Measurements from ENCODE around the gene TEAD1. TPM values are rescaled to one million over a fixed set of nuclear protein-coding genes. Genes with fewer than 3 reads are reported as not detected.
A peak's percentile ranks its signal among the peaks of the same experiment; 100 is the strongest.

The TEAD1 gene
- total and polyA plus RNA-seq, 9 of the 15 experiments (the other 6 are each of a cell fraction or from before 2014, with no cell fraction given): 1.7 to 17.7 (median 10.8) TPM

GRCh38 chr11:12768726-12769673 lies 94.8 kb downstream of the TEAD1 start (continued):
- TF ChIP-seq ARHGAP35 (IDR thresholded peaks at IDR 0.05; ENCODE audit: partially characterized antibody) (no peak), ZNF41 (CRISPR knock-in tag; conservative IDR thresholded peaks at IDR 0.05) (no peak), CTBP1 (IDR thresholded peaks at IDR 0.05; ENCODE audit: borderline replicate concordance) (peak; percentile 36; the same call in 1 of the 2 replicates), HMG20B (CRISPR knock-in tag; IDR thresholded peaks at IDR 0.05) (no peak), SIRT6 (IDR thresholded peaks at IDR 0.05; ENCODE audit: low read depth, low read length) (no peak), CREB3 (tag; conservative IDR thresholded peaks at IDR 0.05; ENCODE audit: low read depth) (no peak), ZNF717 (CRISPR knock-in tag; IDR thresholded peaks at IDR 0.05) (no peak), TFAM (CRISPR knock-in tag; conservative IDR thresholded peaks at IDR 0.05) (no peak), ZNF445 (CRISPR knock-in tag; IDR thresholded peaks at IDR 0.05; ENCODE audit: low read depth) (no peak), RBM25 (IDR thresholded peaks at IDR 0.05; ENCODE audit: low read depth, low read length, severe bottlenecking) (no peak), MAFK (IDR thresholded peaks at IDR 0.05; ENCODE audit: low read length) (peak; percentile 72), KDM1A (IDR thresholded peaks at IDR 0.05) (peak in 1 of 2 experiments; percentile 30; a peak in 1 of 4 replicates), MYBL2 (IDR thresholded peaks at IDR 0.05; ENCODE audit: low read depth) (no peak), MYBL2 (CRISPR knock-in tag; IDR thresholded peaks at IDR 0.05; ENCODE audit: borderline replicate concordance) (no peak), CBFB (CRISPR knock-in tag; IDR thresholded peaks at IDR 0.05) (no peak), RBM17 (IDR thresholded peaks at IDR 0.05; ENCODE audit: borderline replicate concordance, low read depth, low read length) (no peak)
- TF ChIP-seq, protein P1, sequence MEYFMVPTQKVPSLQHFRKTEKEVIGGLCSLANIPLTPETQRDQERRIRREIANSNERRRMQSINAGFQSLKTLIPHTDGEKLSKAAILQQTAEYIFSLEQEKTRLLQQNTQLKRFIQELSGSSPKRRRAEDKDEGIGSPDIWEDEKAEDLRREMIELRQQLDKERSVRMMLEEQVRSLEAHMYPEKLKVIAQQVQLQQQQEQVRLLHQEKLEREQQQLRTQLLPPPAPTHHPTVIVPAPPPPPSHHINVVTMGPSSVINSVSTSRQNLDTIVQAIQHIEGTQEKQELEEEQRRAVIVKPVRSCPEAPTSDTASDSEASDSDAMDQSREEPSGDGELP (CRISPR knock-in tag; IDR thresholded peaks at IDR 0.05; ENCODE audit: borderline replicate concordance): 0 out of 2 replicates have a peak, but pooled peaks have one; percentile 14
- TF ChIP-seq, protein P2, sequence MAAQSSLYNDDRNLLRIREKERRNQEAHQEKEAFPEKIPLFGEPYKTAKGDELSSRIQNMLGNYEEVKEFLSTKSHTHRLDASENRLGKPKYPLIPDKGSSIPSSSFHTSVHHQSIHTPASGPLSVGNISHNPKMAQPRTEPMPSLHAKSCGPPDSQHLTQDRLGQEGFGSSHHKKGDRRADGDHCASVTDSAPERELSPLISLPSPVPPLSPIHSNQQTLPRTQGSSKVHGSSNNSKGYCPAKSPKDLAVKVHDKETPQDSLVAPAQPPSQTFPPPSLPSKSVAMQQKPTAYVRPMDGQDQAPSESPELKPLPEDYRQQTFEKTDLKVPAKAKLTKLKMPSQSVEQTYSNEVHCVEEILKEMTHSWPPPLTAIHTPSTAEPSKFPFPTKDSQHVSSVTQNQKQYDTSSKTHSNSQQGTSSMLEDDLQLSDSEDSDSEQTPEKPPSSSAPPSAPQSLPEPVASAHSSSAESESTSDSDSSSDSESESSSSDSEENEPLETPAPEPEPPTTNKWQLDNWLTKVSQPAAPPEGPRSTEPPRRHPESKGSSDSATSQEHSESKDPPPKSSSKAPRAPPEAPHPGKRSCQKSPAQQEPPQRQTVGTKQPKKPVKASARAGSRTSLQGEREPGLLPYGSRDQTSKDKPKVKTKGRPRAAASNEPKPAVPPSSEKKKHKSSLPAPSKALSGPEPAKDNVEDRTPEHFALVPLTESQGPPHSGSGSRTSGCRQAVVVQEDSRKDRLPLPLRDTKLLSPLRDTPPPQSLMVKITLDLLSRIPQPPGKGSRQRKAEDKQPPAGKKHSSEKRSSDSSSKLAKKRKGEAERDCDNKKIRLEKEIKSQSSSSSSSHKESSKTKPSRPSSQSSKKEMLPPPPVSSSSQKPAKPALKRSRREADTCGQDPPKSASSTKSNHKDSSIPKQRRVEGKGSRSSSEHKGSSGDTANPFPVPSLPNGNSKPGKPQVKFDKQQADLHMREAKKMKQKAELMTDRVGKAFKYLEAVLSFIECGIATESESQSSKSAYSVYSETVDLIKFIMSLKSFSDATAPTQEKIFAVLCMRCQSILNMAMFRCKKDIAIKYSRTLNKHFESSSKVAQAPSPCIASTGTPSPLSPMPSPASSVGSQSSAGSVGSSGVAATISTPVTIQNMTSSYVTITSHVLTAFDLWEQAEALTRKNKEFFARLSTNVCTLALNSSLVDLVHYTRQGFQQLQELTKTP (IDR thresholded peaks at IDR 0.05; ENCODE audit: low read depth in 1 of 2, partially characterized antibody in 2 of 2): no peak
- TF ChIP-seq, protein P3, sequence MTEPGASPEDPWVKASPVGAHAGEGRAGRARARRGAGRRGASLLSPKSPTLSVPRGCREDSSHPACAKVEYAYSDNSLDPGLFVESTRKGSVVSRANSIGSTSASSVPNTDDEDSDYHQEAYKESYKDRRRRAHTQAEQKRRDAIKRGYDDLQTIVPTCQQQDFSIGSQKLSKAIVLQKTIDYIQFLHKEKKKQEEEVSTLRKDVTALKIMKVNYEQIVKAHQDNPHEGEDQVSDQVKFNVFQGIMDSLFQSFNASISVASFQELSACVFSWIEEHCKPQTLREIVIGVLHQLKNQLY (CRISPR knock-in tag; conservative IDR thresholded peaks at IDR 0.05): no peak
